ENCODE measurements around the gene SOST. TPM values are rescaled to one million over a fixed set of nuclear protein-coding genes. Genes with fewer than 3 reads are reported as not detected.
A peak's percentile ranks its signal among the peaks of the same experiment; 100 is the strongest.

SOST gene
- total RNA-seq, 1 experiment from 2014 or later: not detected

DNA sequence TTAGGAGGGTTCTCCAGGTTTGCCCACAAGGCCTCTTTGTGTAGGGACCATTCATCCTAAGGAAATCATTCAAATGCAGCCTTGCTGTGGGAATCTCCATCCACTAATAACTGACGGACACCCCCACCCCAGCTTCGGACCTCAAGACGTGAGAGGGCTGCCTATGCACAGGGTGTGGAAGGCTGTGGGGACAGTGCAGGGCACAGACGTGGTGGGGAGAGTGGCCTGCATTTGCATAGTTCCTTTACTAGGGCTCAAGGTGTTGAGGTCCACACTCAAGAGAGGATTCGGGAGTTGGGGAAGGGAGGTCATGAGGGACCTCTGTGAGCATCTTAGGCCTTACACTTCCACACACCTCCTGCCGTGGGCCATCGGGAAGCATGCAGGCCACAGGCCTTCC, 10.4 kb upstream of the SOST start:
- Histone ChIP-seq H4K5ac (ENCODE audit: insufficient read length, low read depth, low read length) (no peak overlapping the region), H2BK15ac (ENCODE audit: low read depth, low read length) (no peak overlapping the region), H3K79me2 (ENCODE audit: insufficient read depth, low read length) (no peaks in the 10 kb centered on the region), H2AFZ (ENCODE audit: low read length) (no peak overlapping the region), H3K56ac (ENCODE audit: insufficient read length, low read depth, low read length) (no peak overlapping the region), H3K4me2 (ENCODE audit: insufficient read depth, insufficient read length, low read length) (no peak overlapping the region), H3K23me2 (ENCODE audit: insufficient read length, low read depth, low read length, poor library complexity, severe bottlenecking) (no peaks in the 10 kb centered on the region), H3T11ph (ENCODE audit: low read length) (no peak overlapping the region), H3K4me1 (ENCODE audit: insufficient read depth, low read length) (no peaks in the 10 kb centered on the region), H3K27me3 (ENCODE audit: insufficient read depth, low read length) (no peaks in the 10 kb centered on the region), H3K27ac (ENCODE audit: insufficient read length, low read depth, low read length) (no peak overlapping the region), H3K18ac (ENCODE audit: insufficient read length, low read depth, low read length) (no peak overlapping the region), H3K23ac (ENCODE audit: insufficient read length, low read depth, low read length) (no peak overlapping the region), H3K79me1 (ENCODE audit: insufficient read depth, low read depth, low read length, poor library complexity, severe bottlenecking) (no peaks in the 10 kb centered on the region), H3K14ac (ENCODE audit: insufficient read depth, low read length) (no peak overlapping the region), H4K91ac (ENCODE audit: insufficient read length, low read depth, low read length) (no peak overlapping the region), H2BK5ac (ENCODE audit: insufficient read length, low read length) (no peak overlapping the region), H3K9ac (ENCODE audit: extremely low read depth, insufficient read length, low read length) (no peak overlapping the region), H4K8ac (replicated peaks; ENCODE audit: insufficient read length, low read depth, low read length) (no peak overlapping the region), H3K4ac (ENCODE audit: low read depth, low read length) (no peak overlapping the region), H2BK20ac (ENCODE audit: low read depth, low read length, poor library complexity, severe bottlenecking) (no peak overlapping the region), H2BK12ac (ENCODE audit: insufficient read length, low read depth, low read length) (no peak overlapping the region), H2BK120ac (ENCODE audit: low read depth, low read length, poor library complexity, severe bottlenecking) (no peak overlapping the region), H4K20me1 (ENCODE audit: control insufficient read depth, insufficient read depth, insufficient read length) (no peaks in the 10 kb centered on the region), H3K9me3 (ENCODE audit: control insufficient read depth, low read depth, low read length) (no peaks in the 10 kb centered on the region), H2AK5ac (ENCODE audit: insufficient read length, low read length) (no peak overlapping the region)
- no peak for DNase-seq
- WGBS (ENCODE audit: extremely low coverage, insufficient read length, low lambda C conversion rate): no CpG with 5 or more reads among the region's 7 CpGs
- 0 out of 7 replicates have a peak overlapping the region, but pooled peaks of 1 of the 3 experiments have one; percentile 28 for H3K27ac Mint-ChIP-seq
- no peaks in the 10 kb centered on the region for H3K9me3 Mint-ChIP-seq
- TF ChIP-seq, protein P1, sequence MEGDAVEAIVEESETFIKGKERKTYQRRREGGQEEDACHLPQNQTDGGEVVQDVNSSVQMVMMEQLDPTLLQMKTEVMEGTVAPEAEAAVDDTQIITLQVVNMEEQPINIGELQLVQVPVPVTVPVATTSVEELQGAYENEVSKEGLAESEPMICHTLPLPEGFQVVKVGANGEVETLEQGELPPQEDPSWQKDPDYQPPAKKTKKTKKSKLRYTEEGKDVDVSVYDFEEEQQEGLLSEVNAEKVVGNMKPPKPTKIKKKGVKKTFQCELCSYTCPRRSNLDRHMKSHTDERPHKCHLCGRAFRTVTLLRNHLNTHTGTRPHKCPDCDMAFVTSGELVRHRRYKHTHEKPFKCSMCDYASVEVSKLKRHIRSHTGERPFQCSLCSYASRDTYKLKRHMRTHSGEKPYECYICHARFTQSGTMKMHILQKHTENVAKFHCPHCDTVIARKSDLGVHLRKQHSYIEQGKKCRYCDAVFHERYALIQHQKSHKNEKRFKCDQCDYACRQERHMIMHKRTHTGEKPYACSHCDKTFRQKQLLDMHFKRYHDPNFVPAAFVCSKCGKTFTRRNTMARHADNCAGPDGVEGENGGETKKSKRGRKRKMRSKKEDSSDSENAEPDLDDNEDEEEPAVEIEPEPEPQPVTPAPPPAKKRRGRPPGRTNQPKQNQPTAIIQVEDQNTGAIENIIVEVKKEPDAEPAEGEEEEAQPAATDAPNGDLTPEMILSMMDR (conservative IDR thresholded peaks at IDR 0.05): no peak
- H3K4me3 Mint-ChIP-seq: no peak overlapping the region
- no peaks in the 10 kb centered on the region for H3K27me3 Mint-ChIP-seq (ENCODE audit: low read depth)
- H3K4me1 Mint-ChIP-seq: peaks cover 3 to 4% of the 10 kb centered on the region in 2 experiments
- H3K36me3 Mint-ChIP-seq (ENCODE audit: insufficient read depth in 1 of 3, low read depth in 3 of 3): peaks cover 4 to 50% (median 45%) of the 10 kb centered on the region in 3 experiments

All from H9 (cell line).